K562 (cell line): Measurements from ENCODE around the gene COL8A2. TPM values are rescaled to one million over a fixed set of nuclear protein-coding genes. Genes with fewer than 3 reads are reported as not detected.

Experiments
- BRD9 ChIP-seq: fragments of 450-650 bp; IDR thresholded peaks from 2 replicates; pipeline ENCODE4 v1.6.1; 2018; ENCODE audit warnings: low read depth; ENCODE audit not compliant: partially characterized antibody
- CTCF ChIP-seq, 3 experiments: IDR thresholded peaks in 2 of 3; conservative IDR thresholded peaks in 1 of 3; 2 replicates each; pipeline ENCODE4 v1.5.1; 2011 to 2012; ENCODE audit warnings: low read length in 3 of 3, mild to moderate bottlenecking in 3 of 3, control low read depth in 2 of 3, improper control_type of control experiment in 1 of 3, inconsistent platforms in 1 of 3, low read depth in 1 of 3, mixed read lengths in 1 of 3, moderate library complexity in 1 of 3; ENCODE audit not compliant: insufficient read depth in 2 of 3
- ELF2 ChIP-seq: fragments of 250-450 bp; sonication (Bioruptor Pico); IDR thresholded peaks from 2 replicates; pipeline ENCODE4 v1.5.0; 2021; ENCODE audit warnings: mild to moderate bottlenecking
- FOSL1 ChIP-seq: fragments of 200-800 bp; sonication (Bioruptor generic); conservative IDR thresholded peaks from 2 replicates; pipeline ENCODE4 v1.6.1; 2016; ENCODE audit warnings: missing genetic modification characterization, missing compliant biosample characterization
- GATA2 ChIP-seq: sonication (generic); formaldehyde crosslinking; IDR thresholded peaks from 2 replicates; pipeline ENCODE4 v1.4.0; 2020; ENCODE audit warnings: mild to moderate bottlenecking, missing genetic modification reagents
- MLX ChIP-seq, 2 experiments: fragments of 450-650 bp in 1 of 2; sonication (generic) in 1 of 2; formaldehyde crosslinking; conservative IDR thresholded peaks; 2 replicates each; pipeline versions ENCODE4 v1.4.0 to v1.8.1; 2020 to 2022; ENCODE audit warnings: mild to moderate bottlenecking in 1 of 2, missing genetic modification reagents in 1 of 2
- MTA1 ChIP-seq: fragments of 450-650 bp; IDR thresholded peaks from 2 replicates; pipeline ENCODE4 v1.6.1; 2017; ENCODE audit warnings: borderline replicate concordance
- PTRF ChIP-seq: fragments of 450-650 bp; IDR thresholded peaks from 2 replicates; pipeline ENCODE4 v1.6.1; 2016; ENCODE audit warnings: mild to moderate bottlenecking, missing genetic modification characterization, missing compliant biosample characterization
- PTTG1 ChIP-seq: fragments of 450-650 bp; IDR thresholded peaks from 2 replicates; pipeline ENCODE4 v1.6.1; 2016; ENCODE audit warnings: low read depth, mild to moderate bottlenecking, missing genetic modification characterization, missing compliant biosample characterization
- SFPQ ChIP-seq: fragments of 200-400 bp; formaldehyde crosslinking; IDR thresholded peaks from 2 replicates; pipeline ENCODE4 v1.6.1; 2017; ENCODE audit warnings: mild to moderate bottlenecking, low read depth, low read length, moderate library complexity
- SIX5 ChIP-seq, 2 experiments: IDR thresholded peaks; 2 replicates each; pipeline ENCODE4 v1.6.1; 2011; ENCODE audit warnings: low read length in 2 of 2, borderline replicate concordance in 1 of 2, low read depth in 1 of 2, mild to moderate bottlenecking in 1 of 2, moderate library complexity in 1 of 2; ENCODE audit not compliant: insufficient read depth in 1 of 2
- SRSF7 ChIP-seq: fragments of 200-400 bp; formaldehyde crosslinking; optimal IDR thresholded peaks from 2 replicates; pipeline ENCODE3; 2017; ENCODE audit warnings: mild to moderate bottlenecking, low read depth, low read length
- ZKSCAN1 ChIP-seq: fragments of 150-350 bp; IDR thresholded peaks from 2 replicates; pipeline ENCODE4 v1.6.1; 2016; ENCODE audit warnings: low read depth, low read length
- polyA plus RNA-seq, 8 experiments: library from polyadenylated mRNA; depleted of rRNA in 4 of 8; stranded (reverse) in 5 of 8; unstranded in 3 of 8; fragments of >200 nt; fragmentation: Nextera tagmentation in 2 of 8; fragmentation: Illumina TruSeq in 1 of 8; extraction: Ambion mirVana in 2 of 8; extraction: Trizol in 1 of 8; gene quantifications; 2 replicates each; pipeline versions ENCODE4 v1.2.1 to v1.2.3, GENCODE V29; 2011 to 2014; ENCODE audit warnings: inconsistent platforms in 1 of 8, missing spikeins in 1 of 8
- total RNA-seq, 7 experiments: library from RNA; depleted of rRNA in 6 of 7; stranded (reverse); fragments of >200 nt in 6 of 7; fragmentation: Illumina TruSeq in 2 of 7; extraction: Trizol in 2 of 7; gene quantifications; 2 replicates each; pipeline versions ENCODE4 v1.2.1 to v1.2.3, GENCODE V29; 2011 to 2021; ENCODE audit warnings: low replicate concordance in 1 of 7
- TF ChIP-seq, protein P1 (sequence below): IDR thresholded peaks from 3 replicates; pipeline ENCODE4 v1.6.1; 2011; ENCODE audit warnings: borderline replicate concordance, mild to moderate bottlenecking, moderate library complexity; ENCODE audit not compliant: insufficient read length; ENCODE audit errors: extremely low read depth
- TF ChIP-seq, protein P2 (sequence below), 2 experiments: fragments of 250-450 bp in 1 of 2; fragments of 450-650 bp in 1 of 2; sonication (Bioruptor Pico) in 1 of 2; IDR thresholded peaks; 2 replicates each; pipeline versions ENCODE4 v1.6.1 to v1.8.0; 2016 to 2021; ENCODE audit warnings: mild to moderate bottlenecking in 2 of 2, moderate library complexity in 2 of 2, missing compliant biosample characterization in 1 of 2, missing genetic modification characterization in 1 of 2

COL8A2 gene
- total and polyA plus RNA-seq, 9 of the 15 experiments (the other 6 are each of a cell fraction or from before 2014, with no cell fraction given): 0.03 to 0.14 (median 0.04) TPM; not detected in 5

GRCh38 chr1:36088577-36089392 lies 36.2 kb downstream of the COL8A2 start, which contains the start of gene ADPRS (continued):
- TF ChIP-seq ZKSCAN1: peak; percentile 74; the same call in 1 of the 2 replicates
- no peak for TF ChIP-seq PTRF
- no peak for TF ChIP-seq MLX (CRISPR knock-in tag; conservative IDR thresholded peaks at IDR 0.05)
- TF ChIP-seq SRSF7: no peak
- TF ChIP-seq SFPQ: no peak
- TF ChIP-seq PTTG1 (tag): no peak
- TF ChIP-seq BRD9: no peak
- TF ChIP-seq, protein P1, sequence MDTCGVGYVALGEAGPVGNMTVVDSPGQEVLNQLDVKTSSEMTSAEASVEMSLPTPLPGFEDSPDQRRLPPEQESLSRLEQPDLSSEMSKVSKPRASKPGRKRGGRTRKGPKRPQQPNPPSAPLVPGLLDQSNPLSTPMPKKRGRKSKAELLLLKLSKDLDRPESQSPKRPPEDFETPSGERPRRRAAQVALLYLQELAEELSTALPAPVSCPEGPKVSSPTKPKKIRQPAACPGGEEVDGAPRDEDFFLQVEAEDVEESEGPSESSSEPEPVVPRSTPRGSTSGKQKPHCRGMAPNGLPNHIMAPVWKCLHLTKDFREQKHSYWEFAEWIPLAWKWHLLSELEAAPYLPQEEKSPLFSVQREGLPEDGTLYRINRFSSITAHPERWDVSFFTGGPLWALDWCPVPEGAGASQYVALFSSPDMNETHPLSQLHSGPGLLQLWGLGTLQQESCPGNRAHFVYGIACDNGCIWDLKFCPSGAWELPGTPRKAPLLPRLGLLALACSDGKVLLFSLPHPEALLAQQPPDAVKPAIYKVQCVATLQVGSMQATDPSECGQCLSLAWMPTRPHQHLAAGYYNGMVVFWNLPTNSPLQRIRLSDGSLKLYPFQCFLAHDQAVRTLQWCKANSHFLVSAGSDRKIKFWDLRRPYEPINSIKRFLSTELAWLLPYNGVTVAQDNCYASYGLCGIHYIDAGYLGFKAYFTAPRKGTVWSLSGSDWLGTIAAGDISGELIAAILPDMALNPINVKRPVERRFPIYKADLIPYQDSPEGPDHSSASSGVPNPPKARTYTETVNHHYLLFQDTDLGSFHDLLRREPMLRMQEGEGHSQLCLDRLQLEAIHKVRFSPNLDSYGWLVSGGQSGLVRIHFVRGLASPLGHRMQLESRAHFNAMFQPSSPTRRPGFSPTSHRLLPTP: no peak
- peak; percentile 97 to 99 (median 98) for TF ChIP-seq CTCF (IDR thresholded peaks at IDR 0.05 in 2 of 3, conservative IDR thresholded peaks at IDR 0.05 in 1 of 3; ENCODE audit: insufficient read depth in 2 of 3, low read depth in 1 of 3, low read length in 3 of 3)
- TF ChIP-seq SIX5 (IDR thresholded peaks at IDR 0.05; ENCODE audit: borderline replicate concordance in 1 of 2, insufficient read depth in 1 of 2, low read depth in 1 of 2, low read length in 2 of 2): peak in 1 of 2 experiments; percentile 60; a peak in 3 of 4 replicates
- TF ChIP-seq GATA2 (CRISPR knock-in tag): no peak
- TF ChIP-seq MTA1: peak; percentile 94
- TF ChIP-seq, protein P2, sequence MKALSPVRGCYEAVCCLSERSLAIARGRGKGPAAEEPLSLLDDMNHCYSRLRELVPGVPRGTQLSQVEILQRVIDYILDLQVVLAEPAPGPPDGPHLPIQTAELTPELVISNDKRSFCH (CRISPR knock-in tag; IDR thresholded peaks at IDR 0.05): no peak
- TF ChIP-seq, protein P2 (tag; IDR thresholded peaks at IDR 0.05): peak; percentile 87
- TF ChIP-seq ELF2 (CRISPR knock-in tag): peak; percentile 93
- TF ChIP-seq FOSL1: 0 out of 2 replicates have a peak, but pooled peaks have one; percentile 37
